ENCODE data around the gene IQSEC1. TPM values are rescaled to one million over a fixed set of nuclear protein-coding genes. Genes with fewer than 3 reads are reported as not detected.
A peak's percentile ranks its signal among the peaks of the same experiment; 100 is the strongest.

IQSEC1 gene
- total RNA-seq, 1 experiment from 2014 or later: 13.0 TPM

DNA sequence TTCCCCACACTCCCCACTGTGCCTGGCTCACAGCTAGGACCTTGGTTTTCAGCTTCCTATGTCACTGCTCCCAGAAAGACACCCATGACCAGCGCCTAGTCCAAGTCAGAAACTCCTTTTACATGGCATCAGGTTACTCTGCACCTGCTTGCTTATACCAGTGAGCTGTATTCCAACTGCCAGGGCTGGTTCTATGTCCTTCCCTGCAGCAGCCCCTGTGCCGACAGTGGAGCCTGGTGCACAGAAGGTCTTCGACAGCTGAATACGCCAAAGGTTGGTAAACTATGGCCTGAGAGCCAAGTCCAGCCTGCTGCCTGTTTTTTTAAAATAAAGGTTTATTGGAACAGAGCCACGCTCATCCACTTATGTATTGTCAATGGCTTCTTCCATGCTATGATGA is 102.5 kb downstream of the IQSEC1 start:
- H3K4me3 ChIP-seq (ENCODE audit: low read depth, low read length, poor library complexity, severe bottlenecking): no peak overlapping the region
- no peak for TF ChIP-seq EZH2 (IDR thresholded peaks at IDR 0.05; ENCODE audit: borderline replicate concordance, low read depth, low read length, poor library complexity, severe bottlenecking)
- TF ChIP-seq, protein P1, sequence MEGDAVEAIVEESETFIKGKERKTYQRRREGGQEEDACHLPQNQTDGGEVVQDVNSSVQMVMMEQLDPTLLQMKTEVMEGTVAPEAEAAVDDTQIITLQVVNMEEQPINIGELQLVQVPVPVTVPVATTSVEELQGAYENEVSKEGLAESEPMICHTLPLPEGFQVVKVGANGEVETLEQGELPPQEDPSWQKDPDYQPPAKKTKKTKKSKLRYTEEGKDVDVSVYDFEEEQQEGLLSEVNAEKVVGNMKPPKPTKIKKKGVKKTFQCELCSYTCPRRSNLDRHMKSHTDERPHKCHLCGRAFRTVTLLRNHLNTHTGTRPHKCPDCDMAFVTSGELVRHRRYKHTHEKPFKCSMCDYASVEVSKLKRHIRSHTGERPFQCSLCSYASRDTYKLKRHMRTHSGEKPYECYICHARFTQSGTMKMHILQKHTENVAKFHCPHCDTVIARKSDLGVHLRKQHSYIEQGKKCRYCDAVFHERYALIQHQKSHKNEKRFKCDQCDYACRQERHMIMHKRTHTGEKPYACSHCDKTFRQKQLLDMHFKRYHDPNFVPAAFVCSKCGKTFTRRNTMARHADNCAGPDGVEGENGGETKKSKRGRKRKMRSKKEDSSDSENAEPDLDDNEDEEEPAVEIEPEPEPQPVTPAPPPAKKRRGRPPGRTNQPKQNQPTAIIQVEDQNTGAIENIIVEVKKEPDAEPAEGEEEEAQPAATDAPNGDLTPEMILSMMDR (conservative IDR thresholded peaks at IDR 0.05; ENCODE audit: low read depth, low read length): no peak
- H3K4me1 ChIP-seq (ENCODE audit: insufficient read depth, low read length, poor library complexity, severe bottlenecking): peaks cover 6% of the 10 kb centered on the region
- H3K9me3 ChIP-seq (ENCODE audit: low read depth, low read length, poor library complexity, severe bottlenecking): no peaks in the 10 kb centered on the region
- POLR2A ChIA-PET (ENCODE audit: low non-redundant PET): no interaction called here
- DNase-seq (ENCODE audit: low spot score): no peak
- BruUV-seq (replicated peaks): no TSS peak
- H3K36me3 ChIP-seq (ENCODE audit: insufficient read depth, low read length, poor library complexity, severe bottlenecking): no peaks in the 10 kb centered on the region
- CTCF ChIA-PET: interaction anchor here (1.0 kb wide), 1 partner anchor 14 kb away, joined by 4 read pairs; no protein-coding TSS in a partner anchor
- H3K27ac ChIP-seq (ENCODE audit: low read depth, low read length, poor library complexity, severe bottlenecking): no peak overlapping the region
- H3K27me3 ChIP-seq (replicated peaks; ENCODE audit: insufficient read depth, low read depth, low read length, poor library complexity): no peaks in the 10 kb centered on the region
- intact Hi-C loops (cut with micrococcal nuclease; ENCODE audit: unreplicated experiment): no loop called here

DNA sequence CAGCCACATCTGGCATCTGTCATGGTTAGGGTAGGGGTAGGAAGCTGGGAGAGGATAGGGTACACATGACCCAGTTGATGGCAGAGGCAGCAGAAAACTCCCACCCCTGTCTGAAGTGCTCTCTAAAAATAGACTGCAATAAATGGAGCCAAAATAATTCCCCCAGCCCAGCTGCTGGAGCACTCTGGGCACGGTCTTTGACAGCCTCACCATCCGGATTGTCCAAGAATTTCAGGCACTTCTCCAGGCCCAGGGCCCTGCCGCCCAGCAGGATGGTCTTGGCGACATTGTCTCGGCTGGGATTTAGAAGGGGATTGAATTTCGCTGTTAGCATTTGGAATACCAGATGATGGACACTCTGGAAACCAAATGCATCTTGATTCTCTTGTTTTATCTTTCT is 103.7 kb downstream of the IQSEC1 start:
- Histone ChIP-seq H3K9me3 (ENCODE audit: low read depth, low read length, poor library complexity, severe bottlenecking) (no peaks in the 10 kb centered on the region), H3K36me3 (ENCODE audit: insufficient read depth, low read length, poor library complexity, severe bottlenecking) (no peaks in the 10 kb centered on the region), H3K27ac (ENCODE audit: low read depth, low read length, poor library complexity, severe bottlenecking) (no peak overlapping the region), H3K4me3 (ENCODE audit: low read depth, low read length, poor library complexity, severe bottlenecking) (no peak overlapping the region), H3K4me1 (ENCODE audit: insufficient read depth, low read length, poor library complexity, severe bottlenecking) (peaks cover 6% of the 10 kb centered on the region), H3K27me3 (replicated peaks; ENCODE audit: insufficient read depth, low read depth, low read length, poor library complexity) (no peaks in the 10 kb centered on the region)
- BruUV-seq (replicated peaks): no TSS peak
- CTCF ChIA-PET: interaction anchor here (1.0 kb wide), 1 partner anchor 15 kb away, joined by 4 read pairs; no protein-coding TSS in a partner anchor
- POLR2A ChIA-PET (ENCODE audit: low non-redundant PET): no interaction called here
- no peak for DNase-seq (ENCODE audit: low spot score)
- TF ChIP-seq, protein P1 (conservative IDR thresholded peaks at IDR 0.05; ENCODE audit: low read depth, low read length): no peak
- no peak for TF ChIP-seq EZH2 (IDR thresholded peaks at IDR 0.05; ENCODE audit: borderline replicate concordance, low read depth, low read length, poor library complexity, severe bottlenecking)
- intact Hi-C loops (cut with micrococcal nuclease; ENCODE audit: unreplicated experiment): no loop called here

DNA sequence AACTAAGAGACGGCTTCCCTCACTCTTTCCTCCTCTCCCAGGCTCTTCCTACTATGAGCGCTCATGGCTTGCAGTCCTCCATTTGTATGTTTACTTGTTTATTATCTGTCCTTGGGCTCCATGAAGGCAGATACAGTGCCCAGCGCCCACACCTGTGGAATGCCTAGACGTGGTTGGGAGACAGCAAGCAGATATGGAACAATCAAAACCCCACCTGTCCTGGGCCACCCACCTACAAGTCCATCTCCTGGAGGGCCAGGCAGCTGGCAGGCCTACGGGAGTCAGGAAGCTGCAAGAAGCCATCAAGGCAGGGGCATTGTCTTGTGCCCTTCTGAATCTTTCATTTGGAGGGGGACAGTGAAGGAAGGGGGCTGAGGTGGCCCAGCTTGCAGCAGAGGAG is 104.7 kb downstream of the IQSEC1 start:
- no TSS peak for BruUV-seq (replicated peaks)
- Histone ChIP-seq H3K9me3 (ENCODE audit: low read depth, low read length, poor library complexity, severe bottlenecking) (no peaks in the 10 kb centered on the region), H3K36me3 (ENCODE audit: insufficient read depth, low read length, poor library complexity, severe bottlenecking) (no peaks in the 10 kb centered on the region), H3K27me3 (replicated peaks; ENCODE audit: insufficient read depth, low read depth, low read length, poor library complexity) (no peaks in the 10 kb centered on the region), H3K27ac (ENCODE audit: low read depth, low read length, poor library complexity, severe bottlenecking) (no peak overlapping the region), H3K4me3 (ENCODE audit: low read depth, low read length, poor library complexity, severe bottlenecking) (peak overlapping the region; percentile 38), H3K4me1 (ENCODE audit: insufficient read depth, low read length, poor library complexity, severe bottlenecking) (peaks cover 6% of the 10 kb centered on the region)
- ChIA-PET CTCF (no interaction called here), POLR2A (ENCODE audit: low non-redundant PET) (no interaction called here)
- DNase-seq (ENCODE audit: low spot score): no peak
- TF ChIP-seq, protein P1 (conservative IDR thresholded peaks at IDR 0.05; ENCODE audit: low read depth, low read length): no peak
- TF ChIP-seq EZH2 (IDR thresholded peaks at IDR 0.05; ENCODE audit: borderline replicate concordance, low read depth, low read length, poor library complexity, severe bottlenecking): no peak
- intact Hi-C loops (cut with micrococcal nuclease; ENCODE audit: unreplicated experiment): no loop called here

Measured in A673 (cell line).